DND-41 (cell line): ENCODE results near the gene KCNC1.

Experiments used
- ATAC-seq: fragments of 200-7000 bp; cut with Tn5 transposase; 3 replicates; pipeline ENCODE4 v1.9.1; 2021; ENCODE audit warnings: low read depth; ENCODE audit not compliant: insufficient read depth
- DNase-seq: peaks from one replicate; pipeline ENCODE4 v3.0.0-alpha.2; 2020
- H2AFZ ChIP-seq: 2 replicates; pipeline ENCODE4 v1.6.0; 2012; ENCODE audit warnings: low read depth, low read length
- H3K27ac ChIP-seq: 2 replicates; pipeline ENCODE4 v1.5.1; 2012; ENCODE audit warnings: low read length, inconsistent platforms
- H3K27me3 ChIP-seq: fragments of 200-600 bp; sonication (generic); 2 replicates; pipeline ENCODE4 v1.6.0; 2012; ENCODE audit warnings: low read length, mild to moderate bottlenecking, inconsistent platforms; ENCODE audit not compliant: insufficient read depth, poor library complexity
- H3K36me3 ChIP-seq: 2 replicates; pipeline ENCODE4 v1.5.1; 2012; ENCODE audit warnings: low read length, inconsistent platforms; ENCODE audit not compliant: insufficient read depth
- H3K4me1 ChIP-seq: 2 replicates; pipeline ENCODE4 v1.5.1; 2012; ENCODE audit warnings: mild to moderate bottlenecking, low read length; ENCODE audit not compliant: insufficient read depth
- H3K4me2 ChIP-seq: 2 replicates; pipeline ENCODE4 v1.6.0; 2012; ENCODE audit warnings: mild to moderate bottlenecking, moderate library complexity, low read length, inconsistent platforms; ENCODE audit not compliant: insufficient read depth
- H3K4me3 ChIP-seq, 2 experiments: fragments of 200-600 bp in 1 of 2; shearing (Covaris generic) in 1 of 2; 2 replicates each; pipeline ENCODE4 v1.5.1; 2012 to 2016; ENCODE audit warnings: inconsistent platforms in 2 of 2, low read length in 2 of 2, mild to moderate bottlenecking in 2 of 2, low read depth in 1 of 2, moderate library complexity in 1 of 2
- H3K79me2 ChIP-seq: 2 replicates; pipeline ENCODE4 v1.6.0; 2012; ENCODE audit warnings: low read length, inconsistent platforms; ENCODE audit not compliant: insufficient read depth
- H3K9ac ChIP-seq: 2 replicates; pipeline ENCODE4 v1.6.0; 2012; ENCODE audit warnings: low read depth, mild to moderate bottlenecking, inconsistent platforms, low read length, moderate library complexity
- H3K9me3 ChIP-seq: 2 replicates; pipeline ENCODE4 v1.5.1; 2012; ENCODE audit warnings: low read length, moderate library complexity, mild to moderate bottlenecking, inconsistent platforms; ENCODE audit not compliant: insufficient read depth, severe bottlenecking
- H4K20me1 ChIP-seq: 2 replicates; pipeline ENCODE4 v1.6.0; 2012; ENCODE audit warnings: low read length; ENCODE audit not compliant: insufficient read depth
- CTCF ChIP-seq: IDR thresholded peaks from 2 replicates; pipeline ENCODE4 v1.5.1; 2012; ENCODE audit warnings: borderline replicate concordance, low read length, moderate library complexity, mild to moderate bottlenecking; ENCODE audit not compliant: poor library complexity, severe bottlenecking; ENCODE audit errors: extremely low read depth
- EZH2 ChIP-seq: IDR thresholded peaks from 3 replicates; pipeline ENCODE4 v1.6.1; 2012; ENCODE audit warnings: borderline replicate concordance, low read depth, mild to moderate bottlenecking, moderate library complexity, low read length, inconsistent platforms; ENCODE audit not compliant: severe bottlenecking

The KCNC1 gene

DNA sequence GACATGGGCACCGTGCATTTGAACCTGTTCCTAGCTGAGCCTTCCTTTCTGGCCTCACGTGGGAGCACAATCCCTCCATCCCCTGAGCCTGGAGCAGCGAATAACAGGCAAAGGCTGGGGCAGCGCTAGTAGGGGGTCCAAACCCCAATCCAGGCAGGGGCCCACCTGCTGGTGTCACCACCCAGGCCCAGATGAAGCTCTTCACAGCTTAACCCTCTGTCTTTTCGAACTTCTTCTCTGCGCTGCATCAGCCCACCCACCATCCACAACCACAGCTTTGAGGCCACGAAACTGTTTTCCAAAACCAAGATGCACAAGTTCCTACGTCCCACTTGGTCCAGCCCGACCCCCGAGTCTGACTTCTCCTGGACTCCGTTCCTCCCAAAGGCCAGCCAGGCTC is 11.5 kb downstream of the KCNC1 start:
- Histone ChIP-seq H3K4me3 (no peak overlapping the region), H4K20me1 (0 out of 2 replicates have a peak, but pooled peaks cover 3% of the 10 kb centered on the region), H3K9me3 (no peaks in the 10 kb centered on the region), H3K27ac (no peak overlapping the region), H3K4me2 (no peak overlapping the region), H3K36me3 (no peaks in the 10 kb centered on the region), H3K27me3 (peaks cover 3% of the 10 kb centered on the region), H3K4me1 (no peaks in the 10 kb centered on the region), H3K9ac (no peak overlapping the region), H3K79me2 (no peaks in the 10 kb centered on the region), H2AFZ (no peak overlapping the region)
- TF ChIP-seq EZH2 (no peak), CTCF (no peak)
- DNase-seq = no peak
- ATAC-seq = no peak

GRCh38 chr11:17747131-17747955 is 12.8 kb downstream of the KCNC1 start:
- Histone ChIP-seq H3K79me2 (no peaks in the 10 kb centered on the region), H3K36me3 (no peaks in the 10 kb centered on the region), H3K9ac (no peak overlapping the region), H2AFZ (no peak overlapping the region), H3K4me2 (no peak overlapping the region), H3K27ac (no peak overlapping the region), H3K4me3 (no peak overlapping the region), H3K9me3 (no peaks in the 10 kb centered on the region), H3K27me3 (peaks cover 6% of the 10 kb centered on the region), H3K4me1 (no peaks in the 10 kb centered on the region), H4K20me1 (0 out of 2 replicates have a peak, but pooled peaks cover 3% of the 10 kb centered on the region)
- ATAC-seq (no peak), DNase-seq (no peak)
- TF ChIP-seq CTCF (no peak), EZH2 (no peak)

DNA sequence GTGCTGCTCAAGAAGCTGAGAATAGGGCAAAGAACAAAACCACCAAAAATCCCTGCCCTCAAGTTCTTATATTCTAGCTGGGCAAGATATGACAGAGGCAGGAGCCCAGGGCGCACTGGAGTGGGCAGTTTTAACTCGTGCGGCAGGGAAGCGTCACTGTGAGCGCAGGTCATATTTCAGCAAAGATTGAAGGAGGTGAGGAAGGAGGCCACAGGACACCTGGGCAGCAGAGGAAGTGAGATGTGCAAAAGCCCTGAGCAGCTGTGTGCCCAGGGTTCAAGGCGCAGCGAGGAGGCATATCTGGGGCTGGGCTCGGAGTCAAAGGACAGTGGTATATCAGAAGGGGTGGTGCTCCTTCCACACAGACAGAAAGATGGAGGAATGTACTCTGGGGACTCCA is 13.5 kb downstream of the KCNC1 start:
- H3K36me3 ChIP-seq = no peaks in the 10 kb centered on the region
- H3K27ac ChIP-seq = no peak overlapping the region
- no peak overlapping the region for H3K4me2 ChIP-seq
- H3K4me1 ChIP-seq = no peaks in the 10 kb centered on the region
- ATAC-seq = no peak
- H3K27me3 ChIP-seq = peaks cover 6% of the 10 kb centered on the region
- no peak for TF ChIP-seq CTCF
- no peak for TF ChIP-seq EZH2
- H2AFZ ChIP-seq = no peak overlapping the region
- no peak for DNase-seq
- no peak overlapping the region for H3K4me3 ChIP-seq
- no peak overlapping the region for H3K9ac ChIP-seq
- 0 out of 2 replicates have a peak, but pooled peaks cover 3% of the 10 kb centered on the region for H4K20me1 ChIP-seq
- H3K79me2 ChIP-seq = no peaks in the 10 kb centered on the region
- H3K9me3 ChIP-seq = no peaks in the 10 kb centered on the region
